Measurements from ENCODE around the gene MDGA2.

DNA sequence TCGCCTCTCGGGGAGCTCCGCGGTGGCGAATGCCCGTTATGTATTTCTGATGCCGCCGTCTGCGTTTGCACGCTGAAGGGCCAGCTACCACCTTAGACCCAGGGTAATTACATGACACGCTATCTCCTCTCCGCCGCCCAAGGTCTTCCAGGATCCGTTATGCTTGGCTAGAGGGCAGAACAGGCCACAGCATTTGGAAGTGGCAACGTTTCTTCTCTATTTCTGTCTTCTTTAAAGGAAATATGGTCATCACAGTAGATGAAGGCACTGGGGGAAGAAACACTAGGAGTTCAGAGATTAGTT lies 861 bp upstream of the MDGA2 start:
- TF ChIP-seq CTCF (conservative IDR thresholded peaks at IDR 0.05), result no peak
- no peak for TF ChIP-seq EZH2 (IDR thresholded peaks at IDR 0.05; ENCODE audit: low read depth)
